ENCODE results near the gene PLCB3.
"Not testable (repeated sequence)": the region's sequence is repeated elsewhere in the genome, so short reads cannot be mapped to it uniquely, and the experiment has no call there.

- TF ChIP-seq CTCF (IDR thresholded peaks at IDR 0.05; ENCODE audit: low read depth, low read length); EZH2phosphoT487 (IDR thresholded peaks at IDR 0.05; ENCODE audit: low read depth): not testable (repeated sequence)
Observed at GRCh38 chr11:64307795-64308194, 56.5 kb downstream of the PLCB3 start.

All from OCI-LY3 (cell line).